H9 (cell line): ENCODE results near the gene AKAP7. TPM values are rescaled to one million over a fixed set of nuclear protein-coding genes. Genes with fewer than 3 reads are reported as not detected.

Experiments
- DNase-seq: peaks from one replicate; pipeline ENCODE4 v3.0.0-alpha.2; 2017
- H2AFZ ChIP-seq: one replicate; pipeline ENCODE4 v1.6.1; 2013; ENCODE audit warnings: mild to moderate bottlenecking, low read length, control low read depth, moderate library complexity
- H2AK5ac ChIP-seq: 2 replicates; pipeline ENCODE4 v1.6.1; 2013; ENCODE audit warnings: low read length, control low read depth, mixed read lengths; ENCODE audit not compliant: insufficient read length
- H2BK120ac ChIP-seq: one replicate; pipeline ENCODE4 v1.6.1; 2013; ENCODE audit warnings: low read depth, mild to moderate bottlenecking, low read length, control low read depth, inconsistent platforms; ENCODE audit not compliant: poor library complexity, severe bottlenecking
- H2BK12ac ChIP-seq: 2 replicates; pipeline ENCODE4 v1.6.1; 2013; ENCODE audit warnings: low read length, control low read depth, mixed read lengths, low read depth; ENCODE audit not compliant: insufficient read length
- H2BK15ac ChIP-seq: 2 replicates; pipeline ENCODE4 v1.6.1; 2013; ENCODE audit warnings: low read depth, low read length, control low read depth
- H2BK20ac ChIP-seq: one replicate; pipeline ENCODE4 v1.6.1; 2013; ENCODE audit warnings: low read depth, mild to moderate bottlenecking, low read length, control low read depth, inconsistent platforms; ENCODE audit not compliant: poor library complexity, severe bottlenecking
- H2BK5ac ChIP-seq: 2 replicates; pipeline ENCODE4 v1.6.1; 2013; ENCODE audit warnings: low read length, control low read depth, mixed read lengths; ENCODE audit not compliant: insufficient read length
- H3K14ac ChIP-seq: 2 replicates; pipeline ENCODE4 v1.6.1; 2013; ENCODE audit warnings: low read length, control low read depth; ENCODE audit not compliant: insufficient read depth
- H3K18ac ChIP-seq: 2 replicates; pipeline ENCODE4 v1.6.1; 2013; ENCODE audit warnings: low read depth, mild to moderate bottlenecking, mixed read lengths, low read length, control low read depth; ENCODE audit not compliant: insufficient read length
- H3K23ac ChIP-seq: 2 replicates; pipeline ENCODE4 v1.6.1; 2013; ENCODE audit warnings: low read length, control low read depth, mixed read lengths, low read depth; ENCODE audit not compliant: insufficient read length
- H3K23me2 ChIP-seq: 2 replicates; pipeline ENCODE4 v1.6.1; 2013; ENCODE audit warnings: low read depth, mild to moderate bottlenecking, mixed read lengths, low read length, control low read depth; ENCODE audit not compliant: insufficient read length, poor library complexity, severe bottlenecking
- H3K27ac ChIP-seq: 2 replicates; pipeline ENCODE4 v1.5.1; 2013; ENCODE audit warnings: low read length, control low read depth, mixed read lengths, low read depth; ENCODE audit not compliant: insufficient read length
- H3K27me3 ChIP-seq: 2 replicates; pipeline ENCODE4 v1.6.1; 2013; ENCODE audit warnings: low read length, control low read depth, inconsistent platforms; ENCODE audit not compliant: insufficient read depth
- H3K4ac ChIP-seq: 2 replicates; pipeline ENCODE4 v1.6.1; 2013; ENCODE audit warnings: low read depth, mild to moderate bottlenecking, control low read depth, inconsistent platforms, low read length, moderate library complexity
- H3K4me1 ChIP-seq: 2 replicates; pipeline ENCODE4 v1.6.1; 2013; ENCODE audit warnings: low read length, control low read depth, inconsistent platforms; ENCODE audit not compliant: insufficient read depth
- H3K4me2 ChIP-seq: 2 replicates; pipeline ENCODE4 v1.6.1; 2013; ENCODE audit warnings: low read length, control low read depth, mixed read lengths; ENCODE audit not compliant: insufficient read length, insufficient read depth
- H3K56ac ChIP-seq: 2 replicates; pipeline ENCODE4 v1.6.1; 2013; ENCODE audit warnings: low read depth, mild to moderate bottlenecking, mixed read lengths, low read length, control low read depth; ENCODE audit not compliant: insufficient read length
- H3K79me1 ChIP-seq: 2 replicates; pipeline ENCODE4 v1.6.1; 2013; ENCODE audit warnings: low read depth, mild to moderate bottlenecking, moderate library complexity, low read length, control low read depth, inconsistent platforms; ENCODE audit not compliant: insufficient read depth, poor library complexity, severe bottlenecking
- H3K79me2 ChIP-seq: 2 replicates; pipeline ENCODE4 v1.6.1; 2013; ENCODE audit warnings: low read length, control low read depth, inconsistent platforms; ENCODE audit not compliant: insufficient read depth
- H3K9ac ChIP-seq: 2 replicates; pipeline ENCODE4 v1.6.1; 2013; ENCODE audit warnings: low read length, control low read depth, mixed read lengths; ENCODE audit not compliant: insufficient read length; ENCODE audit errors: extremely low read depth
- H3K9me3 ChIP-seq: one replicate; pipeline ENCODE4 v1.6.1; 2013; ENCODE audit warnings: low read depth, low read length, inconsistent platforms; ENCODE audit not compliant: control insufficient read depth
- H3T11ph ChIP-seq: one replicate; pipeline ENCODE4 v1.6.1; 2013; ENCODE audit warnings: mild to moderate bottlenecking, low read length, control low read depth, inconsistent platforms
- H4K20me1 ChIP-seq: one replicate; pipeline ENCODE4 v1.6.1; 2013; ENCODE audit not compliant: control insufficient read depth, insufficient read length, insufficient read depth
- H4K5ac ChIP-seq: 2 replicates; pipeline ENCODE4 v1.6.1; 2013; ENCODE audit warnings: low read depth, mild to moderate bottlenecking, mixed read lengths, low read length, control low read depth; ENCODE audit not compliant: insufficient read length
- H4K8ac ChIP-seq: replicated peaks from 2 replicates; pipeline ENCODE4 v1.6.1; 2013; ENCODE audit warnings: low read length, control low read depth, mixed read lengths, low read depth; ENCODE audit not compliant: insufficient read length
- H4K91ac ChIP-seq: 2 replicates; pipeline ENCODE4 v1.6.1; 2013; ENCODE audit warnings: low read depth, mild to moderate bottlenecking, moderate library complexity, mixed read lengths, low read length, control low read depth; ENCODE audit not compliant: insufficient read length
- H3K27ac Mint-ChIP-seq, 3 experiments: 2 replicates in 2 of 3; 3 replicates in 1 of 3; pipeline ENCODE4 v1.8.0; 2020 to 2021; ENCODE audit warnings: mixed read lengths in 3 of 3, mild to moderate bottlenecking in 1 of 3, moderate library complexity in 1 of 3
- H3K27me3 Mint-ChIP-seq: 2 replicates; pipeline ENCODE4 v1.8.0; 2021; ENCODE audit warnings: low read depth, mild to moderate bottlenecking, moderate library complexity, mixed read lengths
- H3K36me3 Mint-ChIP-seq, 3 experiments: 2 replicates in 2 of 3; 3 replicates in 1 of 3; pipeline ENCODE4 v1.8.0; 2020 to 2021; ENCODE audit warnings: low read depth in 3 of 3, mixed read lengths in 3 of 3; ENCODE audit not compliant: insufficient read depth in 1 of 3
- H3K4me1 Mint-ChIP-seq, 2 experiments: 2 replicates each; pipeline ENCODE4 v1.8.0; 2020; ENCODE audit warnings: mixed read lengths in 2 of 2
- H3K4me3 Mint-ChIP-seq, 2 experiments: 2 replicates in 1 of 2; 3 replicates in 1 of 2; pipeline ENCODE4 v1.8.0; 2020 to 2021; ENCODE audit warnings: mild to moderate bottlenecking in 2 of 2, mixed read lengths in 2 of 2, moderate library complexity in 1 of 2
- H3K9me3 Mint-ChIP-seq, 2 experiments: 2 replicates in 1 of 2; 3 replicates in 1 of 2; pipeline ENCODE4 v1.8.0; 2020; ENCODE audit warnings: mild to moderate bottlenecking in 2 of 2, mixed read lengths in 2 of 2, moderate library complexity in 1 of 2
- WGBS: extraction: QIAGEN DNeasy Blood & Tissue Kit; methylation state at CpG from one replicate; pipeline ENCODE4 v1.1.7; 2013; ENCODE audit warnings: missing lambda C conversion rate, low lambda C conversion rate, mixed read lengths; ENCODE audit not compliant: insufficient read length; ENCODE audit errors: extremely low coverage; 5-methylcytosine and 5-hydroxymethylcytosine counted together
- total RNA-seq: library from RNA; stranded (reverse); gene quantifications from 2 replicates; pipeline ENCODE4 v1.2.1, GENCODE V29; 2021
- TF ChIP-seq, protein P1 (sequence below): fragments of 200-600 bp; sonication (generic); conservative IDR thresholded peaks from 3 replicates; pipeline ENCODE4 v1.8.0; 2021; ENCODE audit warnings: antibody characterized with exemption, mild to moderate bottlenecking

The AKAP7 gene
- total RNA-seq, 1 experiment from 2014 or later, result 9.8 TPM

DNA sequence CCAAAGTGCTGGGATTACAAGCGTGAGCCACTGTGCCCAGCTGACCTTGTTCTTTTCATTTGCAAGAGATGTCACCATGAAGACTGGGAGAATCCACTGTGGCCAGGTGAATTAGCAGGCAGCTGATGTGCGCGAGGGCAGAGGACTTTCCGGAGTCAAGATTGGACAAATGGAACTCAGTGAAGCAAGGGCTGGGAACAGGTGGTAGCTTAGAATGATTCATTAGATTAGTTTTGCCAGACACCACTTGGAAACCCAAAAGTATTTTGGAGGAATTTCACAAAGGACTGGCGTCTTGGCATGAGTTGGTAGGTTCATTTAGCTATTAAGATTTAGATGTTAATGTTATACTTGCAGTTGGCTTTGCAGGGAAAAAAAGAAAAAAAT lies 4.7 kb upstream of the AKAP7 start:
- Histone ChIP-seq H3T11ph (no peak overlapping the region), H3K56ac (no peak overlapping the region), H3K79me2 (no peaks in the 10 kb centered on the region), H4K91ac (no peak overlapping the region), H2BK12ac (no peak overlapping the region), H3K4ac (no peak overlapping the region), H3K18ac (no peak overlapping the region), H2AK5ac (no peak overlapping the region), H3K9ac (no peak overlapping the region), H2AFZ (no peak overlapping the region), H4K5ac (no peak overlapping the region), H4K20me1 (no peaks in the 10 kb centered on the region), H3K4me2 (no peak overlapping the region), H2BK5ac (no peak overlapping the region), H3K4me1 (no peaks in the 10 kb centered on the region), H3K14ac (no peak overlapping the region), H3K27ac (no peak overlapping the region), H3K9me3 (no peaks in the 10 kb centered on the region), H2BK15ac (no peak overlapping the region), H2BK20ac (no peak overlapping the region), H2BK120ac (no peak overlapping the region), H4K8ac (no peak overlapping the region), H3K23me2 (no peaks in the 10 kb centered on the region), H3K79me1 (no peaks in the 10 kb centered on the region), H3K27me3 (no peaks in the 10 kb centered on the region), H3K23ac (no peak overlapping the region)
- peaks cover 10% of the 10 kb centered on the region for H3K27me3 Mint-ChIP-seq
- H3K27ac Mint-ChIP-seq, result no peak overlapping the region
- no peaks in the 10 kb centered on the region for H3K9me3 Mint-ChIP-seq
- H3K4me1 Mint-ChIP-seq, result peaks cover 6 to 9% of the 10 kb centered on the region in 2 experiments
- no peaks in the 10 kb centered on the region for H3K36me3 Mint-ChIP-seq
- TF ChIP-seq, protein P1, sequence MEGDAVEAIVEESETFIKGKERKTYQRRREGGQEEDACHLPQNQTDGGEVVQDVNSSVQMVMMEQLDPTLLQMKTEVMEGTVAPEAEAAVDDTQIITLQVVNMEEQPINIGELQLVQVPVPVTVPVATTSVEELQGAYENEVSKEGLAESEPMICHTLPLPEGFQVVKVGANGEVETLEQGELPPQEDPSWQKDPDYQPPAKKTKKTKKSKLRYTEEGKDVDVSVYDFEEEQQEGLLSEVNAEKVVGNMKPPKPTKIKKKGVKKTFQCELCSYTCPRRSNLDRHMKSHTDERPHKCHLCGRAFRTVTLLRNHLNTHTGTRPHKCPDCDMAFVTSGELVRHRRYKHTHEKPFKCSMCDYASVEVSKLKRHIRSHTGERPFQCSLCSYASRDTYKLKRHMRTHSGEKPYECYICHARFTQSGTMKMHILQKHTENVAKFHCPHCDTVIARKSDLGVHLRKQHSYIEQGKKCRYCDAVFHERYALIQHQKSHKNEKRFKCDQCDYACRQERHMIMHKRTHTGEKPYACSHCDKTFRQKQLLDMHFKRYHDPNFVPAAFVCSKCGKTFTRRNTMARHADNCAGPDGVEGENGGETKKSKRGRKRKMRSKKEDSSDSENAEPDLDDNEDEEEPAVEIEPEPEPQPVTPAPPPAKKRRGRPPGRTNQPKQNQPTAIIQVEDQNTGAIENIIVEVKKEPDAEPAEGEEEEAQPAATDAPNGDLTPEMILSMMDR, result no peak
- no peak for DNase-seq
- no CpG with 5 or more reads among the region's 5 CpGs for WGBS
- no peak overlapping the region for H3K4me3 Mint-ChIP-seq
